ACC112 (cell line): ENCODE data around the gene NAV2.
"Not testable (repeated sequence)": the region's sequence is repeated elsewhere in the genome, so short reads cannot be mapped to it uniquely, and the experiment has no call there.

Experiments used
- H2AFZ ChIP-seq: fragments of 200-600 bp; sonication (generic); one replicate; pipeline ENCODE4 v1.6.0; 2017; ENCODE audit warnings: antibody characterized with exemption, low read length; ENCODE audit not compliant: unreplicated experiment
- H3K27ac ChIP-seq: fragments of 200-600 bp; sonication (generic); 2 replicates; pipeline ENCODE4 v1.5.1; 2014; ENCODE audit warnings: low read depth, mild to moderate bottlenecking, antibody characterized with exemption, low read length, moderate library complexity
- H3K27me3 ChIP-seq: fragments of 200-600 bp; sonication (generic); 2 replicates; pipeline ENCODE4 v1.6.1; 2014; ENCODE audit warnings: mild to moderate bottlenecking, antibody characterized with exemption, low read length, moderate library complexity, mixed read lengths; ENCODE audit not compliant: insufficient read depth
- H3K36me3 ChIP-seq: fragments of 200-600 bp; sonication (generic); 2 replicates; pipeline ENCODE4 v1.6.1; 2016; ENCODE audit warnings: mild to moderate bottlenecking, antibody characterized with exemption, low read length, moderate library complexity, mixed read lengths; ENCODE audit not compliant: insufficient read depth
- H3K4me1 ChIP-seq: fragments of 200-600 bp; sonication (generic); one replicate; pipeline ENCODE4 v1.6.1; 2016; ENCODE audit warnings: low read length, mixed read lengths; ENCODE audit not compliant: insufficient read depth, unreplicated experiment, control insufficient read depth
- H3K4me3 ChIP-seq: fragments of 200-600 bp; sonication (generic); 2 replicates; pipeline ENCODE4 v1.5.1; 2014; ENCODE audit warnings: mild to moderate bottlenecking, low read depth, low read length
- H3K79me2 ChIP-seq: fragments of 200-600 bp; sonication (generic); one replicate; pipeline ENCODE4 v1.6.0; 2016; ENCODE audit warnings: low read length; ENCODE audit not compliant: control insufficient read depth, unreplicated experiment, insufficient read depth

NAV2 gene

DNA sequence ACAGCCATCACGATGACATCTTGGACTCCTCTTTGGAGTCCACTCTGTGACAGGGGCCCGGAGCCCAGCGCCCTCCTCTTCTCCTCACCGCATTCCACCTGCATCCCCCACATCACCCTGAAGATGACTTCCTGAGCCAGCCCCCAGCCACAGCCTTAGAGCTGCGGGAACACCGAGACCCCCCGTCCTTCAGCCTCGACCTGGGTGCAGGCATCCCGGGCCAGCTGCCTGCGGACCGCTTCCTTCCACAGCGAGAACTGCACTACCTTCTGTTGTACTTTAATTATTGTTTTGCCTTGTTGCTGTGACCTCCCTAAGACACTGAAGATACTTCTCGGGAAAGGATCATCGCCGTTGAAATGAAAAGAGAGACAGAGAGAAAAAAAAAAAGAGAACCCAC lies 405.6 kb downstream of the NAV2 start:
- Histone ChIP-seq H3K27ac (no peak overlapping the region), H3K4me1 (peaks cover 24% of the 10 kb centered on the region), H3K36me3 (peaks cover 47% of the 10 kb centered on the region), H2AFZ (no peak overlapping the region), H3K79me2 (peaks cover 5% of the 10 kb centered on the region), H3K27me3 (no peaks in the 10 kb centered on the region), H3K4me3 (no peak overlapping the region)

DNA sequence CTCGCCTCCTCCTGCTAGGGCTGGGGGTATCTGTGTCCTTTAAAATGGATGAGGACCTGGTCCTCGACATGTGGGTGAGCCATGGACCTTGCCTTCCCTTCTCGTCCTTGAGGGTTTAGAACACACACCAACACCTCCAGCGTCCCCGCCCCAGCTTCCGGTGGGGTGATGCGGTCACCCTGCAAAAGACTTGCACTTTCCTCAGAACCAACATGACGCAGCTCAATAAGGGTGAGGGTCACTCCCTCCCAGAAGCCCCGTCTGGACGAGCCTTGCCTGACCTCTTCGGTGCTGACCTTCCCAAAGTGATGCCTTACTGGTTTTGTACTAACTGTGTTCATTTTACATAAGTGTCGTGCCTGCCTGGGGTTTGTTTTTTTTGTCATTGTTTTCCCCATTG lies 406.7 kb downstream of the NAV2 start:
- Histone ChIP-seq H3K27me3 (no peaks in the 10 kb centered on the region), H3K4me1 (peaks cover 13% of the 10 kb centered on the region), H3K27ac (no peak overlapping the region), H3K79me2 (peaks cover under 1% of the 10 kb centered on the region), H3K36me3 (peaks cover 39% of the 10 kb centered on the region), H3K4me3 (no peak overlapping the region), H2AFZ (no peak overlapping the region)

DNA sequence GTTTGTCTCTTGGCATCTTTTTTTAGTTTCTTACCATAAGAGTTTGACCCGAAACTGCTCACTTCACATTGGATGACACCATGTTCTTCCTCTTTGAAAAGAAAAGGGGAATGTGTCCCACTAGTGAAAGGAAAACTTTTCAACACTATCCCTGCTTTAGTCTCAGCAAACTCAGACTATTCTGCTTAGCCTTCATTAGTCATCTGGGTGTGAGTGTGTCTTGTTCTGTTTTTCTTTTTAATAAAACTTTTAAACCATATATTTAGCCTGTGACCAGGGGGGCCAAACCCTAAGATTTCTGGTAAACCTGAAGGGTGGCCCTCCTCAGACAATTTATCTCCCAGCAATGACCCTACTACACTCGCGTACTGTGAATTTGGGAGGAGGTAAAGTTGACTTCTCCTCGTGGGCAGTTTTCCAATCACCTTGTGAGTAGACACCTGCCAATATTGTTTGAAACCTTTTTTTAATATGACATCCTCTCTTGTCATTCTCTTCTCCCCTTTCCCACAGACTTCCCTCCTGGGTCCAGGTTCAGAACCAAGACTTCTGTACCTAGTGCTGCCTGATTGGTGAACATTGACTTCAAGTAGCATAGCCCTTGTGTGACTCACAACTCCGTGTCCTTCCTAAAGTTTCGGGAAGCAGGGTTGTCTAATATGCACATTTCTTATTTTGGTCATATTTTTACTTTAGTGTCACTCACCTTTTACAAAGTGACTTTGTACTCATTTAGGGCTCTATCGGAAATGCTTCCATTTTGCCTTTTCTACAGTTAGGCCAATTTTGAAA lies 407.7 kb downstream of the NAV2 start:
- no peak overlapping the region for H3K27ac ChIP-seq

DNA sequence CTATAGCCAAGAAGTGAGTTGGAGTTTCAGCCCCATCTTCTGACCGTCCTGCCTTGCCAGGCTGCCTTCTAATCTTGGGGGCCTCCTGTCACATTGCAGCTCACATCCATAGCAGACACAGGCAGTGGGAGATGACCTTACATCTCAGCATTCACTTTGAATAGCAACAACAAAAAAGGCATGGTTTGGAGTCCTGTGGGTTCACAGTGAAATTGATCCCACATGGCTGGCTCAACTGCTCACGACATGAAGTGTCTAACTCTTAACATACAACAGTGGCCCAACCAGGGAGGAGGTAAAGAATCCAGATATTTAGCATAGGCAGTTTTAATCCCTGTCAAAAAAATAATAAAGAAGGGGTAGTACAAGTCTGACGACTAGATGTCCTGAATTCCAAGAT lies 409.5 kb downstream of the NAV2 start:
- peaks cover 23% of the 10 kb centered on the region for H3K36me3 ChIP-seq
- H2AFZ ChIP-seq: no peak overlapping the region
- H3K27me3 ChIP-seq: no peaks in the 10 kb centered on the region
- H3K4me1 ChIP-seq: peaks cover 13% of the 10 kb centered on the region
- no peaks in the 10 kb centered on the region for H3K79me2 ChIP-seq
- H3K4me3 ChIP-seq: no peak overlapping the region
- H3K27ac ChIP-seq: no peak overlapping the region

More for the DNA sequence above, 407.7 kb downstream of the NAV2 start:
- Histone ChIP-seq H3K4me3 (no peak overlapping the region), H3K4me1 (peaks cover 5% of the 10 kb centered on the region), H3K36me3 (peaks cover 30% of the 10 kb centered on the region), H3K79me2 (no peaks in the 10 kb centered on the region), H2AFZ (no peak overlapping the region), H3K27me3 (no peaks in the 10 kb centered on the region)

DNA sequence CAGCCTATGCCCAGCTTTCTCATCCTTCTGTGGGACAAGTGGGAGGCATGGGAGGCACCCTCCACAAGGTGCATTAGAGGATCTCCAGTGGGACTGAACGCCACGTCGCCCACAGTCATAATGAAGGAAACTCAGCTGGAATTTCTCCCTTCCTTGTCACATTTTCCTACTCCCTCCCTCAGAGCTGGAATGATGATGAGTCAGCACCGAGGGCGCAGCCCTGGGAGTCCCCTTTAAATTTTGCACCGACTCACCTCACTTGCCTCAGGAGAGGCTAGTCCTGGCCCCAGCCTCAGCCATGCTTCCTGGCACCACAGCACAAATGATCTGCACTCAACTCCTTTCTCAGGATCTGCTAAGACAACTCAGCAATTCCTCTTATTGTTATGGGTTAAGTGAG lies 413.3 kb downstream of the NAV2 start:
- Histone ChIP-seq H3K4me3 (no peak overlapping the region), H3K27ac (peak overlapping the region; percentile 12; the same call in 1 of the 2 replicates), H2AFZ (no peak overlapping the region), H3K36me3 (no peaks in the 10 kb centered on the region), H3K4me1 (peaks cover 8% of the 10 kb centered on the region), H3K79me2 (no peaks in the 10 kb centered on the region), H3K27me3 (no peaks in the 10 kb centered on the region)

DNA sequence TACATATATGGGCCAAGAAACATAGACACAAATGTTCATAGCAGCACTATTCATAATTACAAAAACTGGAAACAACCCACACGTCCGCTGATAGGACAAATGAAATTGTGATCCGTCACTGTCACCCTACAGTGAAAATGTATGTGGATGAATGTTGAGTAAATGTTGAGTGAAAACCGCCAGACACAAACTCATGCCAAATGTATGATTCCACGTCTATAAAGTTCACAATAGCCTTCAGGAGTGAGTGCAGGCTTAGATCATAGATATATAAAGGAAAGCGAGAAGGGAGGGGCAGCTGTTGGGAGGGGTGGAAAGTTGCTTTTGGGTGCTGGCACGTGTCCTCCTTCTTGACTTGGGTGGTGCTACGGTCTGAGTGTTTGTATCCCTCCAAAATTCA lies 414.1 kb downstream of the NAV2 start:
- H3K79me2 ChIP-seq: no peaks in the 10 kb centered on the region
- H3K4me1 ChIP-seq: peaks cover 8% of the 10 kb centered on the region
- 0 out of 2 replicates have a peak overlapping the region, but pooled peaks have one; percentile 12 for H3K27ac ChIP-seq
- H3K27me3 ChIP-seq: no peaks in the 10 kb centered on the region
- H3K36me3 ChIP-seq: no peaks in the 10 kb centered on the region
- H2AFZ ChIP-seq: no peak overlapping the region
- H3K4me3 ChIP-seq: no peak overlapping the region

DNA sequence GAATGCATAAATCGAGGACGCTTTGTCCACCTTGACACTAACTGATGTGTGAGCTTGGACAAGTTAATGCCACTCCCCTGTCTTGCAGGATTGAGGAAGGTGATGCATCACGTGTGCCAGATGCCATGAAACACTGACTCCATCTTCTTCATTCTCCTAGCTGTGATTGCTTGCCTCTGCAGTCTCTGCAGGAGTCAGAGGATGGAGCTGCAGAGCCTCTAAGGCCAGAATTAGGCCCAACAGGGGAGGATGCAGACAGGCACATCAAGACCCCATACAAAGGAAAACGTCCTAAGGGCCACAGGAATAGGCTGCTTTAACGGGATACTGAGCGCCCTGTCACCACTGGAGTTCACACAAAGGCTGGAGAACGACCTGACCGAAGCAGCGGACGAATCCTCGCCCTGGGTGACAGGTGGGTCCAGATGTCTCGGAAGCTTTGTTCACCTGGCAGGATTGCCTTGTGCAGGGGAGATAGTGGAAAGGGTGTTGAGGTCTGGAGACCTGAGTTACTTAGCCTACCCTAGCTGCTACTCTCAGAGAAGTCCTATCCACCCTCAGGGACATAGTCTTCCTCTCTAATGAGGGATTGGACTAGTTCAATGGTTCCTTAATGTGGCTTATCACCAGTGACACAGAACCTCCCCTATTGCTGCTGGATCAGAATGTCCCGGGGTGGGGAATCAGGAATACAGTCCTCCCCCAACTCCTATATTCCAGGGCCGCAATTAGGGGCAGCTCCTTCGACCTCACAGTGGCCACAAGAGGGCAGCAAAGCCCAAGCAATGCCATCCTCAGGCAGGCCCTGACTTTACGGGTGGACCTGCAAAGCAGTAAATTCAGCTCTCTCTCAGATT lies 415.3 kb downstream of the NAV2 start:
- H2AFZ ChIP-seq: no peak overlapping the region
- H3K4me3 ChIP-seq: no peak overlapping the region
- no peaks in the 10 kb centered on the region for H3K79me2 ChIP-seq
- peaks cover 8% of the 10 kb centered on the region for H3K4me1 ChIP-seq
- no peak overlapping the region for H3K27ac ChIP-seq
- H3K27me3 ChIP-seq: no peaks in the 10 kb centered on the region
- no peaks in the 10 kb centered on the region for H3K36me3 ChIP-seq

DNA sequence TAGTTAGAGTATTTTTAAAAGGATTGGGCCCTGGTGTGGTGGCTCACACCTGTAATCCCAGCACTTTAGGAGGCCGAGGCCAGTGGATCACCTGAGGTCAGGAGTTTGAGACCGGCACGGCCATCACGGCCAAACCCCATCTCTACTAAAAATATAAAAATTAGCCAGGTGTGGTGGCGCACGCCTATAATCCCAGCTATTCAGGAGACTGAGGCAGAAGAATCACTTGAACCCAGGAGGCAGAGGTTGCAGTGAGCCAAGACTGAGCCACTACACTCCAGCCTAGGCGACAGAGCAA lies 415.8 kb downstream of the NAV2 start:
- not testable (repeated sequence) for H3K4me3 ChIP-seq, H3K4me1 ChIP-seq, H2AFZ ChIP-seq, H3K27me3 ChIP-seq, H3K79me2 ChIP-seq, H3K36me3 ChIP-seq, H3K27ac ChIP-seq

DNA sequence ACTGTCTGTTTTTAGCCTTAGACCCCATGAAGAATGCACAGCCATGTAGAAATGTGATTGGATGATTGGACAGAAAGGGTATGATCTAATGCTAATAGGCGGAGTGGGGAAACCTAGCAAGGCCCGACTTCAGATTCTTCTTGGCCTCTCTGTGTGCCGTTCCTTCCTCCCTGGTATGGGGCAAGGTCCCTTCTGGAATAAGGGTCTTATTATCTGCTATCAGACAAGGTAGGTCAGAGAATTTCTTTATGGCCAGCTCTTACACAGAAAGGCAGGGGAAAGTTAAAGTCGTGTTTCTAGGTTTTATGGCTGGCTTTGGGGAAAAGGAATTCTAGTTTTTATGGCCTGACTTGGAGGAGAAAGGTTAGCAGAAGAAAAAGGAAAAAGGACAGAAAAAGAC lies 417.0 kb downstream of the NAV2 start:
- H3K4me3 ChIP-seq: no peak overlapping the region
- H3K36me3 ChIP-seq: no peaks in the 10 kb centered on the region
- H2AFZ ChIP-seq: no peak overlapping the region
- peaks cover 8% of the 10 kb centered on the region for H3K4me1 ChIP-seq
- H3K27ac ChIP-seq: no peak overlapping the region
- no peaks in the 10 kb centered on the region for H3K79me2 ChIP-seq
- no peaks in the 10 kb centered on the region for H3K27me3 ChIP-seq

DNA sequence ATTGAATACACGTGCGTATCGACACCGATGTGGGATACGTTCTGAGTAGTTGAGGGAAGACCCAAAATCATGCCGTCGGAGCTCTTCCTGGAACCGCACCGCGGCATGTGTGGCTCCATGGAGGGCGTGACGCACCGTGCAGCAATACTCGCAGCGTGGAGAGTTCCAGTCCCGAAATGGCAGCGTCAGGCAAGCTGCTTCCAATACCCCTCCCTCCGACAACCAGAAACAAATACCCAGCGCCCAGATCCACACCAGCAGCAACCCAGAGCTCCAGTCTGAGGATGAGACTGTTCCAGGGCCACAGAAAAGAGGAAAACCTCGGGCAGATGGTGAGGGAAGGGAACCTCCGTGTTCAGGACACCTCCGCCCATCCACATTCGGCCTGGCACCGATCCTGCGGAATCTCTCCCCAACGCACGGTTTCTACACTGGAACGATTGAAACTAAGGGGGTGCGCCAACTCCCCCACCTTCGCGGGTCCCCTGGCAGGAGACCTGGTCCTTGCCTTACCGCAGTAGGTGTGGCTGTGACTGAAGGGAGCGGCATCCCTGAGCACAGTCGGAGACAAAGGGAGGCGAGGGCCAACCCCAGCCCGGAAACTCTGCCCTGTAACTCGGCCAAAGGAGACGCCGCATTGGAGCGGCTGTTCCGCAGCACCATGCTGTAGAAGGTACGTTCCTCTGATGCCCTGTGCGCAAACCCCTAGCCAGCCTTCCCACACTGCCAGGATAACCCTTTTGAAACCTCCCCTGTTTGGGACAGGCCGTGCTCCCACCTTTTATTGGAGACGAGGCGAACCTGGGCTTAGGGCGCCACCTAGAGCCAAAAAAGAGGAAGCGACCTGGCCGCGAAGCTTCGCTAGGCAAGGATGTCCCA lies 419.4 kb downstream of the NAV2 start:
- peak overlapping the region; percentile 73 for H3K4me3 ChIP-seq
- no peaks in the 10 kb centered on the region for H3K4me1 ChIP-seq
- H3K79me2 ChIP-seq: no peaks in the 10 kb centered on the region
- H3K27me3 ChIP-seq: no peaks in the 10 kb centered on the region
- H3K36me3 ChIP-seq: no peaks in the 10 kb centered on the region
- no peak overlapping the region for H3K27ac ChIP-seq
- peak overlapping the region; percentile 47 for H2AFZ ChIP-seq
